Karpas-422 (cell line): ENCODE data around the gene GLTPD2. TPM values are rescaled to one million over a fixed set of nuclear protein-coding genes. Genes with fewer than 3 reads are reported as not detected.

Source experiments
- DNase-seq: peaks from one replicate; pipeline ENCODE4 v3.0.0-alpha.2; 2015
- H2AFZ ChIP-seq: fragments of 200-600 bp; sonication (generic); 2 replicates; pipeline ENCODE4 v1.6.1; 2014; ENCODE audit warnings: antibody characterized with exemption, low read length, mixed read lengths
- H3K27ac ChIP-seq: fragments of 200-600 bp; sonication (generic); 2 replicates; pipeline ENCODE4 v1.5.1; 2014; ENCODE audit warnings: mild to moderate bottlenecking, low read length, moderate library complexity
- H3K27me3 ChIP-seq: fragments of 200-600 bp; sonication (generic); 2 replicates; pipeline ENCODE4 v1.6.1; 2014; ENCODE audit warnings: low read length, mixed read lengths
- H3K36me3 ChIP-seq: fragments of 200-600 bp; sonication (generic); 2 replicates; pipeline ENCODE4 v1.6.1; 2014; ENCODE audit warnings: low read length, mixed read lengths; ENCODE audit not compliant: insufficient read depth
- H3K4me1 ChIP-seq: fragments of 200-600 bp; sonication (generic); 2 replicates; pipeline ENCODE4 v1.6.1; 2014; ENCODE audit warnings: mild to moderate bottlenecking, low read length, mixed read lengths
- H3K4me2 ChIP-seq: fragments of 200-600 bp; sonication (generic); 2 replicates; pipeline ENCODE4 v1.6.1; 2014; ENCODE audit warnings: low read length, low read depth, mild to moderate bottlenecking; ENCODE audit not compliant: poor library complexity, severe bottlenecking
- H3K4me3 ChIP-seq: fragments of 200-600 bp; sonication (generic); 2 replicates; pipeline ENCODE4 v1.5.1; 2014; ENCODE audit warnings: mild to moderate bottlenecking, antibody characterized with exemption, low read length, mixed read lengths
- H3K79me2 ChIP-seq: fragments of 200-600 bp; sonication (generic); 2 replicates; pipeline ENCODE4 v1.6.1; 2014; ENCODE audit warnings: mild to moderate bottlenecking, low read length, mixed read lengths
- H3K9ac ChIP-seq: fragments of 200-600 bp; sonication (generic); 2 replicates; pipeline ENCODE4 v1.6.0; 2014; ENCODE audit warnings: low read length
- H3K9me2 ChIP-seq: fragments of 200-600 bp; sonication (generic), shearing (Covaris generic); replicated peaks from 2 replicates; pipeline ENCODE4 v1.6.0; 2014; ENCODE audit warnings: mild to moderate bottlenecking, low read length, moderate library complexity; ENCODE audit not compliant: insufficient read depth
- H3K9me3 ChIP-seq: fragments of 300-700, 200-600 bp; sonication (generic); 2 replicates; pipeline ENCODE4 v1.6.1; 2014; ENCODE audit warnings: low read length, mixed read lengths
- H4K20me1 ChIP-seq: fragments of 200-600 bp; sonication (generic); 2 replicates; pipeline ENCODE4 v1.6.1; 2014; ENCODE audit warnings: mild to moderate bottlenecking, antibody characterized with exemption, low read length, low read depth; ENCODE audit not compliant: insufficient read depth
- total RNA-seq: library from RNA; depleted of rRNA; stranded (reverse); fragments of >200 nt; shearing (Covaris generic); gene quantifications from 2 replicates; pipeline ENCODE4 v1.2.3, GENCODE V29; 2014; ENCODE audit warnings: low replicate concordance; rRNA removed

GLTPD2 gene
- not detected in 2 replicates for total RNA-seq

GRCh38 chr17:4788807-4789700, at the start of gene GLTPD2:
GLTPD2 (plus strand) TSS chr17:4788964; CDS start chr17:4789012, 48 bp downstream.
- H3K27me3 ChIP-seq, result no peaks in the 10 kb centered on the region
- DNase-seq, result no peak
- peaks cover 18% of the 10 kb centered on the region for H3K4me1 ChIP-seq
- H3K4me2 ChIP-seq, result peak within 1 kb of the TSS; percentile 96
- peak within 1 kb of the TSS; percentile 78 for H3K9ac ChIP-seq
- H3K79me2 ChIP-seq, result no peaks in the 10 kb centered on the region
- H3K4me3 ChIP-seq, result peak within 1 kb of the TSS; percentile 74
- no peaks in the 10 kb centered on the region for H3K36me3 ChIP-seq
- no peaks in the 10 kb centered on the region for H4K20me1 ChIP-seq
- no peaks in the 10 kb centered on the region for H3K9me2 ChIP-seq
- H3K9me3 ChIP-seq, result no peaks in the 10 kb centered on the region
- peak within 1 kb of the TSS; percentile 96 for H2AFZ ChIP-seq
- H3K27ac ChIP-seq, result no peak within 1 kb of the TSS

GRCh38 chr17:4739122-4740024, 49.4 kb upstream of the GLTPD2 start, which contains the start of the genes CXCL16 and ZMYND15:
CXCL16 (minus strand) TSS chr17:4739928; CDS start chr17:4739339, 589 bp downstream.
ZMYND15 (plus strand) TSS chr17:4739833; CDS start chr17:4740549, 716 bp downstream.
- H3K27ac ChIP-seq, result no peak within 1 kb of the TSS

GRCh38 chr17:4740025-4740351, 48.8 kb upstream of the GLTPD2 start:
- peak overlapping the region; percentile 74; the same call in 1 of the 2 replicates for H3K4me3 ChIP-seq
- H3K27ac ChIP-seq, result no peak overlapping the region
- peaks cover 4% of the 10 kb centered on the region; the same call in 1 of the 2 replicates for H3K27me3 ChIP-seq
- H3K79me2 ChIP-seq, result no peaks in the 10 kb centered on the region
- no peaks in the 10 kb centered on the region for H4K20me1 ChIP-seq
- peak overlapping the region; percentile 98; the same call in 1 of the 2 replicates for H2AFZ ChIP-seq
- H3K4me2 ChIP-seq, result peak overlapping the region; percentile 95
- DNase-seq, result no peak
- H3K36me3 ChIP-seq, result no peaks in the 10 kb centered on the region
- H3K9ac ChIP-seq, result peak overlapping the region; percentile 69
- no peaks in the 10 kb centered on the region for H3K9me3 ChIP-seq
- H3K9me2 ChIP-seq, result no peaks in the 10 kb centered on the region
- H3K4me1 ChIP-seq, result peaks cover 14% of the 10 kb centered on the region

More at GRCh38 chr17:4739122-4740024, 49.4 kb upstream of the GLTPD2 start, which contains the start of the genes CXCL16 and ZMYND15:
- Histone ChIP-seq H3K27me3 (peaks cover 4% of the 10 kb centered on the region; the same call in 1 of the 2 replicates), H3K36me3 (no peaks in the 10 kb centered on the region), H3K9me2 (no peaks in the 10 kb centered on the region), H3K4me2 (peak within 1 kb of the TSS; percentile 95), H3K9ac (peak within 1 kb of the TSS; percentile 69), H2AFZ (peak within 1 kb of the TSS; percentile 98), H3K4me3 (peak within 1 kb of the TSS; percentile 74), H3K9me3 (no peaks in the 10 kb centered on the region), H3K79me2 (no peaks in the 10 kb centered on the region), H3K4me1 (peaks cover 14% of the 10 kb centered on the region), H4K20me1 (no peaks in the 10 kb centered on the region)
- peak; percentile 79 for DNase-seq

- Histone ChIP-seq H3K27ac (no peak overlapping the region), H3K79me2 (no peaks in the 10 kb centered on the region), H2AFZ (no peak overlapping the region), H3K9ac (no peak overlapping the region), H4K20me1 (no peaks in the 10 kb centered on the region), H3K27me3 (peaks cover 4% of the 10 kb centered on the region; the same call in 1 of the 2 replicates), H3K4me1 (peaks cover 14% of the 10 kb centered on the region), H3K4me3 (no peak overlapping the region; the same call in 1 of the 2 replicates), H3K9me2 (no peaks in the 10 kb centered on the region), H3K36me3 (no peaks in the 10 kb centered on the region), H3K9me3 (no peaks in the 10 kb centered on the region), H3K4me2 (no peak overlapping the region)
- DNase-seq, result no peak
Measured at GRCh38 chr17:4740584-4740983, 48.2 kb upstream of the GLTPD2 start.

DNA sequence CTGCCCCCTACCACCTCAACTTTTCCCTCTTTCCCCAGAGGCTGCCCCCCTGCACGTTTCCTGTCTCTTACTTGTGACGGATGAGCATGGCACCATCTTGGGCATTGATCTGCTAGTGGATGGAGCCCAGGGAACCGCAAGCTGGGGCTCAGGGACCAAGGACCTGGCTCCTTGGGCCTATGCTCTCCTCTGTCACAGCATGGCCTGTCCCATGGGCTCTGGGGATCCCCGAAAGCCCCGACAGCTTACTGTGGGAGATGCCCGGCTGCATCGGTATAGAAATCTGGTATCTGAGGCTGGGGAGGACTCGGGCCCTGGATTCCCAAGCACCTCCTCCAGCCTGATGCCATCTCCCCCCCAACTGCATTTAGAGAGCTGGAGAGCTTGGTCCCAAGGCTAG, 47.2 kb upstream of the GLTPD2 start:
- Histone ChIP-seq H2AFZ (no peak overlapping the region), H3K27me3 (peaks cover 4% of the 10 kb centered on the region; the same call in 1 of the 2 replicates), H3K4me3 (no peak overlapping the region), H3K4me2 (no peak overlapping the region), H3K9ac (no peak overlapping the region), H3K9me3 (no peaks in the 10 kb centered on the region), H3K79me2 (no peaks in the 10 kb centered on the region), H4K20me1 (no peaks in the 10 kb centered on the region), H3K4me1 (peaks cover 14% of the 10 kb centered on the region), H3K36me3 (no peaks in the 10 kb centered on the region), H3K27ac (no peak overlapping the region), H3K9me2 (no peaks in the 10 kb centered on the region)
- no peak for DNase-seq

GRCh38 chr17:4742133-4742532, 46.6 kb upstream of the GLTPD2 start:
- H4K20me1 ChIP-seq, result no peaks in the 10 kb centered on the region
- no peak for DNase-seq
- H3K9me2 ChIP-seq, result no peaks in the 10 kb centered on the region
- H2AFZ ChIP-seq, result no peak overlapping the region
- H3K27me3 ChIP-seq, result peaks cover 4% of the 10 kb centered on the region; the same call in 1 of the 2 replicates
- no peaks in the 10 kb centered on the region for H3K36me3 ChIP-seq
- no peak overlapping the region for H3K27ac ChIP-seq
- H3K4me1 ChIP-seq, result peaks cover 14% of the 10 kb centered on the region
- no peaks in the 10 kb centered on the region for H3K79me2 ChIP-seq
- H3K4me2 ChIP-seq, result no peak overlapping the region
- H3K9me3 ChIP-seq, result no peaks in the 10 kb centered on the region
- no peak overlapping the region for H3K4me3 ChIP-seq
- H3K9ac ChIP-seq, result no peak overlapping the region

- Histone ChIP-seq H3K27ac (no peak overlapping the region), H3K9me3 (no peaks in the 10 kb centered on the region), H3K36me3 (no peaks in the 10 kb centered on the region), H3K79me2 (no peaks in the 10 kb centered on the region), H4K20me1 (no peaks in the 10 kb centered on the region), H3K27me3 (peaks cover 4% of the 10 kb centered on the region; the same call in 1 of the 2 replicates), H3K4me3 (no peak overlapping the region), H2AFZ (no peak overlapping the region), H3K9ac (no peak overlapping the region), H3K4me2 (no peak overlapping the region), H3K4me1 (peaks cover 14% of the 10 kb centered on the region), H3K9me2 (no peaks in the 10 kb centered on the region)
- DNase-seq, result no peak
Measured at GRCh38 chr17:4742629-4743028, 46.1 kb upstream of the GLTPD2 start.
